OCI-LY3 (cell line): ENCODE measurements around the gene TBX4.

Source experiments
- EZH2phosphoT487 ChIP-seq: fragments of 200-600 bp; shearing (Covaris generic); IDR thresholded peaks from 2 replicates; pipeline ENCODE4 v1.6.1; 2018; ENCODE audit warnings: antibody characterized with exemption, mixed run types, low read depth
- TF ChIP-seq, protein P1 (sequence below): fragments of 200-600, 300-600 bp; sonication (generic); IDR thresholded peaks from 2 replicates; pipeline ENCODE4 v1.5.1; 2014; ENCODE audit warnings: antibody characterized with exemption, low read length, low read depth

DNA sequence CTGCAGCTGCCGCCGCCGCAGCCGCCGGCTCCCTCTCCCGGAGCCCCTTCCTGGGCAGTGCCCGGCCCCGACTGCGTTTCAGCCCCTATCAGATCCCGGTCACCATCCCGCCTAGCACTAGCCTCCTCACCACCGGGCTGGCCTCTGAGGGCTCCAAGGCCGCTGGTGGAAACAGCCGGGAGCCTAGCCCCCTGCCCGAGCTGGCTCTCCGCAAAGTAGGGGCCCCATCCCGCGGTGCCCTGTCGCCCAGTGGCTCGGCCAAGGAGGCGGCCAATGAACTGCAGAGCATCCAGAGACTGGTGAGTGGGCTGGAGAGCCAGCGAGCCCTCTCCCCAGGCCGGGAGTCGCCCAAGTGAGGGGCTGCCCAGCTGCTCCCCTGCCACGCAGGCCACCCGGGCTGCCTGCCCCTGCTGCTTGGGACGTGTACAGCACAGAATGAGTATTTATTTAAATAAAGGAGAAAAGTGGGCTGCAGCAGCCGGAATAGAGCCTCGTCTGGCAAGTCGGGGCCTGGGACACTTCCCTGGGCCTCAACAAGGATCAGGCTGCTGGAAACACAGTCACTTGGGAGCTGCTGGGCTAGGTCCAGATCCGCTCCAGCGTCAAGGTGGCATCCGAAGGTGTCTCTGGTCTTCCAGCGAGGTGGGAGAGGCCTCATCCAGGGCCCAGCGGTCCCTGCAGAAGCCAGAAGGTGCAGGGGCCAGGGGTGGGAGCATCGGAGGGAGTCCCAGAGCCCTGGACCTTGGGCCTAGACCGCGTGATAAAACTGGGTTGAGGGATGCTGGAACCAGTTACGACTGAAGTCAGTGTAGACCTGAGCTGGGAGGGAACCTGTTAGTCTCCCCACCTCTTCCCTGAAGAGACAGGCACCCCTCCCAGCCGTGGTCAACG is 43.8 kb upstream of the TBX4 start:
- no peak for TF ChIP-seq EZH2phosphoT487
- TF ChIP-seq, protein P1, sequence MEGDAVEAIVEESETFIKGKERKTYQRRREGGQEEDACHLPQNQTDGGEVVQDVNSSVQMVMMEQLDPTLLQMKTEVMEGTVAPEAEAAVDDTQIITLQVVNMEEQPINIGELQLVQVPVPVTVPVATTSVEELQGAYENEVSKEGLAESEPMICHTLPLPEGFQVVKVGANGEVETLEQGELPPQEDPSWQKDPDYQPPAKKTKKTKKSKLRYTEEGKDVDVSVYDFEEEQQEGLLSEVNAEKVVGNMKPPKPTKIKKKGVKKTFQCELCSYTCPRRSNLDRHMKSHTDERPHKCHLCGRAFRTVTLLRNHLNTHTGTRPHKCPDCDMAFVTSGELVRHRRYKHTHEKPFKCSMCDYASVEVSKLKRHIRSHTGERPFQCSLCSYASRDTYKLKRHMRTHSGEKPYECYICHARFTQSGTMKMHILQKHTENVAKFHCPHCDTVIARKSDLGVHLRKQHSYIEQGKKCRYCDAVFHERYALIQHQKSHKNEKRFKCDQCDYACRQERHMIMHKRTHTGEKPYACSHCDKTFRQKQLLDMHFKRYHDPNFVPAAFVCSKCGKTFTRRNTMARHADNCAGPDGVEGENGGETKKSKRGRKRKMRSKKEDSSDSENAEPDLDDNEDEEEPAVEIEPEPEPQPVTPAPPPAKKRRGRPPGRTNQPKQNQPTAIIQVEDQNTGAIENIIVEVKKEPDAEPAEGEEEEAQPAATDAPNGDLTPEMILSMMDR = no peak
